Measurements from ENCODE around the gene PDE3A. TPM values are rescaled to one million over a fixed set of nuclear protein-coding genes. Genes with fewer than 3 reads are reported as not detected.

The PDE3A gene
- total and polyA plus RNA-seq, 2 of the 4 experiments (the other 2 are of a cell fraction), result 0.09 to 0.18 TPM

GRCh38 chr12:20390846-20391245 is 22.5 kb downstream of the PDE3A start:
- no peaks in the 10 kb centered on the region for H3K4me1 ChIP-seq (ENCODE audit: control insufficient read depth, insufficient read depth, low read length)
- no peak overlapping the region for H3K4me3 ChIP-seq (ENCODE audit: insufficient read depth, low read depth, low read length)
- H3K56ac ChIP-seq (ENCODE audit: extremely low read depth, insufficient read depth, low read length), result no peak overlapping the region
- no peak overlapping the region for H3K14ac ChIP-seq (replicated peaks; ENCODE audit: low read depth, low read length)
- ATAC-seq (ENCODE audit: low read depth) (no peak), DNase-seq (no peak)
- H2AK9ac ChIP-seq (replicated peaks; ENCODE audit: low read depth, low read length, poor library complexity), result no peak overlapping the region
- H2AFZ ChIP-seq (replicated peaks; ENCODE audit: low read length, poor library complexity), result no peak overlapping the region
- no peak overlapping the region; a peak in 1 of 4 replicates for H4K8ac ChIP-seq (ENCODE audit: low read depth in 2 of 2, low read length in 2 of 2)
- dilution Hi-C loops (cut with HindIII; ENCODE audit: low sequenced_read_pairs, unreplicated experiment), result no loop called here
- no peaks in the 10 kb centered on the region for H3K9me3 ChIP-seq (ENCODE audit: control insufficient read depth, insufficient read depth, low read length)
- H2BK5ac ChIP-seq (ENCODE audit: low read depth, low read length, poor library complexity, severe bottlenecking), result no peak overlapping the region
- H2BK20ac ChIP-seq (ENCODE audit: low read depth, low read length), result no peak overlapping the region
- no peak overlapping the region for H3K4me2 ChIP-seq (ENCODE audit: low read depth, low read length)
- H3K18ac ChIP-seq (ENCODE audit: low read depth, low read length), result no peak overlapping the region
- H3K27me3 ChIP-seq (ENCODE audit: control insufficient read depth, insufficient read depth, low read length), result no peaks in the 10 kb centered on the region
- 0 out of 2 replicates have a peak, but pooled peaks cover 2% of the 10 kb centered on the region for H3K36me3 ChIP-seq (ENCODE audit: control insufficient read depth, insufficient read depth, low read length)
- no peaks in the 10 kb centered on the region for H4K20me1 ChIP-seq (ENCODE audit: insufficient read depth, low read length)
- H4K5ac ChIP-seq (ENCODE audit: low read depth, low read length), result no peak overlapping the region
- H3K9ac ChIP-seq (ENCODE audit: low read depth, low read length), result no peak overlapping the region
- no peak overlapping the region for H2BK15ac ChIP-seq (ENCODE audit: low read depth, low read length)
- intact Hi-C loops (cut with micrococcal nuclease), result no loop called here
- H3K4ac ChIP-seq (ENCODE audit: low read depth, low read length), result no peak overlapping the region
- H3K27ac ChIP-seq (ENCODE audit: insufficient read depth, low read length), result no peak overlapping the region
- no peaks in the 10 kb centered on the region; the same call in 1 of the 2 replicates for H3K9me1 ChIP-seq (ENCODE audit: insufficient read depth, low read length)
- no TSS peak for BruUV-seq (replicated peaks)
- 47% methylated on average over 2 of the region's 4 CpGs; no CpG with 5 or more reads in 1 of the 2 experiments for WGBS, 2 experiments (ENCODE audit: extremely low coverage in 2 of 2, insufficient read length in 1 of 2)
- POLR2A ChIA-PET (ENCODE audit: unreplicated experiment), result no interaction called here
- H4K91ac ChIP-seq (ENCODE audit: insufficient read depth, low read depth, low read length), result no peak overlapping the region
- CTCF ChIA-PET, result no interaction called here
- in situ Hi-C loops (cut with MboI; ENCODE audit: low sequenced_read_pairs), result no loop called here
- no peaks in the 10 kb centered on the region; a peak in 1 of 4 replicates for H3K79me1 ChIP-seq (ENCODE audit: low read depth in 1 of 2, low read length in 2 of 2)
- H2AK5ac ChIP-seq (ENCODE audit: low read depth, low read length), result no peak overlapping the region
- H2BK120ac ChIP-seq (ENCODE audit: low read depth, low read length), result no peak overlapping the region
- no peak overlapping the region for H3K23ac ChIP-seq (ENCODE audit: low read depth, low read length)
- TF ChIP-seq RFX5 (IDR thresholded peaks at IDR 0.05; ENCODE audit: low read depth, low read length) (no peak), POLR2A (IDR thresholded peaks at IDR 0.05; ENCODE audit: low read depth, low read length) (no peak), NFE2L2 (IDR thresholded peaks at IDR 0.05; ENCODE audit: low read depth, low read length) (no peak), SMC3 (IDR thresholded peaks at IDR 0.05; ENCODE audit: low read depth, low read length) (no peak), USF2 (IDR thresholded peaks at IDR 0.05; ENCODE audit: low read depth, low read length) (no peak), CEBPB (IDR thresholded peaks at IDR 0.05; ENCODE audit: low read depth, low read length) (no peak), FOS (IDR thresholded peaks at IDR 0.05; ENCODE audit: low read depth, low read length) (no peak), BHLHE40 (IDR thresholded peaks at IDR 0.05; ENCODE audit: low read depth, low read length) (no peak), MXI1 (IDR thresholded peaks at IDR 0.05; ENCODE audit: borderline replicate concordance, low read depth, low read length) (no peak), RCOR1 (IDR thresholded peaks at IDR 0.05; ENCODE audit: insufficient replicate concordance, low read length) (no peak), MAZ (IDR thresholded peaks at IDR 0.05; ENCODE audit: borderline replicate concordance, low read depth, low read length) (no peak), ELK1 (IDR thresholded peaks at IDR 0.05; ENCODE audit: borderline replicate concordance, low read depth, low read length) (no peak), CHD1 (IDR thresholded peaks at IDR 0.05; ENCODE audit: low read depth, low read length) (no peak), RAD21 (IDR thresholded peaks at IDR 0.05; ENCODE audit: low read length) (no peak)
- TF ChIP-seq, protein P1, sequence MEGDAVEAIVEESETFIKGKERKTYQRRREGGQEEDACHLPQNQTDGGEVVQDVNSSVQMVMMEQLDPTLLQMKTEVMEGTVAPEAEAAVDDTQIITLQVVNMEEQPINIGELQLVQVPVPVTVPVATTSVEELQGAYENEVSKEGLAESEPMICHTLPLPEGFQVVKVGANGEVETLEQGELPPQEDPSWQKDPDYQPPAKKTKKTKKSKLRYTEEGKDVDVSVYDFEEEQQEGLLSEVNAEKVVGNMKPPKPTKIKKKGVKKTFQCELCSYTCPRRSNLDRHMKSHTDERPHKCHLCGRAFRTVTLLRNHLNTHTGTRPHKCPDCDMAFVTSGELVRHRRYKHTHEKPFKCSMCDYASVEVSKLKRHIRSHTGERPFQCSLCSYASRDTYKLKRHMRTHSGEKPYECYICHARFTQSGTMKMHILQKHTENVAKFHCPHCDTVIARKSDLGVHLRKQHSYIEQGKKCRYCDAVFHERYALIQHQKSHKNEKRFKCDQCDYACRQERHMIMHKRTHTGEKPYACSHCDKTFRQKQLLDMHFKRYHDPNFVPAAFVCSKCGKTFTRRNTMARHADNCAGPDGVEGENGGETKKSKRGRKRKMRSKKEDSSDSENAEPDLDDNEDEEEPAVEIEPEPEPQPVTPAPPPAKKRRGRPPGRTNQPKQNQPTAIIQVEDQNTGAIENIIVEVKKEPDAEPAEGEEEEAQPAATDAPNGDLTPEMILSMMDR (conservative IDR thresholded peaks at IDR 0.05; ENCODE audit: low read depth, low read length), result no peak

Measured in IMR-90 (cell line).